NCI-H2171 (cell line): ENCODE results near the gene EME1.
"Not testable (repeated sequence)": the region's sequence is repeated elsewhere in the genome, so short reads cannot be mapped to it uniquely, and the experiment has no call there.

Experiments used
- DNase-seq: peaks from one replicate; lab custom pipeline; 2025; lab: John Stamatoyannopoulos, UW

EME1 gene

DNA sequence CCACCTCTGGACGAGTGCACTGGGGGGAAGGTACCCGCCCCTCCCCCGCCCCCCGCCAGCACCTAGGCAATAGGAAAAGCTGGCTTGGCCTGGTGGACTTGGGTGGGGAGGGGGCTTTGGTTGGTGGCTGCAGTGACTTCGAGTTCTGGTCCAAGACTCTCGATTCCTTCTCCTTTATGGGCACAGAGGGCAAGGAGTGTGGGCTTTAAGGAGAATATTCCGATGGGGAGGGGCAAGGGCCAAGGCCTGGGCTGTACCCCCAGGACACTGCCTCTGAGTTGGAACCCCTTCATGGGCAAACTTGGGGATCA is 53.4 kb downstream of the EME1 start:
- no peak for DNase-seq

DNA sequence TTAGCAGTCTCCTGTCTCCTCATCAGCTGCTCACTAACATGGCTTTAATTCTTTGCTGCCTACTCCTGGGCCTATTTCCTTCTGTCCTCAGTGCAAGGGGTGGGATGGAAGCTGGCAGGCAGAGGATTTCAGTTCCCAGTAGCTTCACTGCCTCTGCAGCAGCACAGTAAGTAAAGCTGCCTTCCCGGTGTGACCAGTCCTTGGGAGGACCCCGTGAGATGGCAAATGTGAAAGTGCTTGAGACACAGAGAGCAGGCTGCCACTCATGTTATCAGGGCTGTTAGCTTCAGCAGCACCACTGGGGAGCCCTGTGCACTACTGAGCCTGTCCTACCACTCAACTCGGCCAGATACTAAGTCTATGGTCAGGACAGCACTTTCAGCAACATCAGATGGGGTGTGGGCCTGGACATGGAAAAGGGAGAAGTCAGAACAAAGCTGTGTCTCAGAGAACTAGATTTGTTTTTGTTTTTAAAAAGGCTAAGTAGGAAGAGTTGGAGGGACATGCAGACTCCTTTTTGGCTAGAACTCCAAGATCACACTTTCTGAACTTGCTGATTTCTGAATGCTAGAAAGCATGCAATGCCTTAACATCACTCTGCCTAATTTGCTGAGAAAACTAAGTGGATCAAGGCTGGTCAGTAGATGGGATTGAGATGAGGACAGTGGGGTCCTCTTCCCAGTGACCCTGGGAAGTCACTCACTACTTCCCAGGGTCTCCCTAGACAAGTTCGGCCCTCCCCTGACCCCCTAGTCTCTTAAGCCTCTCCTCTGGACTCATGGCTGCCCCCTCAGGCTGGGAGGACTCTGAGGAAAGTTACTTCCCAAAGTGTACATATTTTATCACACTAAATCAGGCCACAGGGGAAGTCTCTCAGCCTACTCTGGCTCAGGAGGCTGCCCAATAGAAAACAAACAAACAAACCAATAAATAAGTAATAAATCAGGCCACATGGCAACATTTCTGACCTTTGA is 54.1 kb downstream of the EME1 start:
- no peak for DNase-seq

DNA sequence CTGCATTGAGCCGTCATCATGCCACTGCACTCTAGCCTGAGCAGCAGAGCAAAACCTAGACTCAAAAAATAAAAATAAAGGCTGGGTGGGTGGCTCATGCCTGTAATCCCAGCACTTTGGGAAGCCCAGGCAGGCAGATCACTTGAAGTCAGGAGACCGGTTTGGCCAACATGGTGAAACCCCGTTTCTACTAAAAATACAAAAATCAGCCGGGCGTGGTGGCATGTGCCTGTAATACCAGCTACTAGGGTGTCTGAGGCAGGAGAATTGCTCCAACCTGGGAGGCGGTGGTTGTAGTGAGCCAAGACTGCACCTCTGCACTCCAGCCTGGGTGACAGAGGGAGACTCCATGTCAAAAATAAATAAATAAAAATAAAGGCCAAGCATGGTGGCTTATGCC is 55.1 kb downstream of the EME1 start:
- DNase-seq, result not testable (repeated sequence)

DNA sequence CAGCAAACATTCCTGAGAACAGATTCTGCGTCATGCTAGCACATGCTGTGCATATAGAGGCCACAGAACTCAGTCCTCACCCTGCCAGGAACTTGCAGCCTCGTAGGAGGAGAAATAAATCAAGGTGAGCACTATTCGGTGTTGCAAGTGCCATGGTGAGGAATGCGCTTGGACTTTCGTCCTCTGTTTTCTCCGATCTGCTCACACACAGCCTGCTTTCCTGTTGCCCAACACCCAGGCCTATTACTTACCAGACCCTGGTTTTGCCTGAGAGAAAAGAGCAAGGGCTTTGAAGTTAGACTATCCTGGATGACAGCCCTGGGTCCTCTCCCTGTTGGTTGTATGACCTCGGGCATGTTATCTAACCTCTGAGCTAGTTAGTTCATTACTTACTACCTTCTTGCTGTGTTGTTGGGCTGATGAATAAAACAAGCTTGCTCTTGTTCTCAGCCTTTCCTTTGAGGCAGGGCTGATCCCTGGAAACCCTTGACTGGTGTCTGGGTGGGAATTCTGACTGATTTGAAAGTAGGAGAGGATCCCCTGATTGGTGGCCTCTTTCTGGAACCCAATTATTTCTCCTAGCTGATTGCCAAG is 55.9 kb downstream of the EME1 start:
- DNase-seq, result no peak

DNA sequence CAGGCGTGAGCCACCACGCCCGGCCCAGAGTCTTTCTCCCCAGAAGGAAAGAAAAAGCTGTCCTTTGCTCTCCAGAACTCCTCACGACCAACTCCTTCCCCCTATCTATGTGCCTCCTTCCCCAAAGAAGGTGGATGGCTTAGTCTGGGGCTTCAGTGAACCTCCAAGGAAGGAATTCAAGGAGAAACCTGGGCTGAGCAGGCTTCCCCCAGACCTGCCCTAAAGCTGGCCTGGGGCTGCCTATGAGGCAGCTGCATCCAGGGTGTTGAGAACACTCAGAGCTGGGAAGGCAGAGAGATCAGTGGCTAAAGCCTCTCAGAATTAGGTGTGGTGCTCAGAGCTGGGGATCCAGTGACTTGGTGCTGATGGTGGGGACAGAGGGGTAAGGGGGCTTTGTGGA is 56.8 kb downstream of the EME1 start:
- DNase-seq, result no peak
